GM12873 (cell line): Measurements from ENCODE around the gene EIF4G3.

Experiments used
- CTCF ChIP-seq: IDR thresholded peaks from 2 replicates; pipeline ENCODE4 v1.5.1; 2012; ENCODE audit warnings: low read depth, mild to moderate bottlenecking, moderate library complexity, low read length, control low read depth; ENCODE audit not compliant: insufficient read depth; ENCODE audit errors: missing control alignments

The EIF4G3 gene

DNA sequence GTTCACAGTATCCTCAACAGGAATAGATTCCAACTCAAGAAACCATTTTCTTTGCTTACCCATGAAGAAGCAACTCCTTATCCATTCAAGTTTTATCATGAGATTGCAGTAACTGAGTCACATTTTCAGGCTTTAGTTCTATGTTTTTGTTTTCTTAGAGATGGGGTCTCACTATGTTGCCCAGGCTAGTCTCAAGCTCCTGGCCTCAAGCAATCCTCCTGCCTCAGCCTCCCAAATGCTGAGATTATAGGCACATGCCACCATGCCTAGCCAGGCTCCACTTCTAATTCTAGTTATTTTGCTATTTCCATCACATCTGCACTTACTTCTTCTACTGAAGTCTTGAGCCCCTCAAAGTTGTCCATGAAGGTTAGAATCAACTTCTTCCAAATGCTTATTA lies 246.3 kb downstream of the EIF4G3 start:
- no peak for TF ChIP-seq CTCF

DNA sequence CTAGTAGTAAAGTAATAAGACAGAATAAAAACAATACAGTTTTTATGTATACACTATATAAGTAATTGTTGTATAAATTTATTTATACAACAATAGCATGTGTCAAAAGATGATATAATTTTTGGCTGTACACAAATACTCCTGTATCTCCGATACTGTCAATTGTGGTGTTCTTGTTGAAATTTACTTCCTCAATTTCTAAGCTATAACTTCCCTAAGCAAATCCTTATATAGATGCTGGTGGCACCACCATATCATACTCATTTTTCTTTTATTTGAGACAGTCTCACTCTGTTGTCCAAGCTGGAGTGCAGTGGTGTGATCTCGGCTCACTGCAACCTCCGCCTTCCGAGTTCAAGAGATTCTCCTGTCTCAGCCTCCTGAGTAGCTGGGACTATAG lies 248.6 kb downstream of the EIF4G3 start:
- TF ChIP-seq CTCF, result no peak

DNA sequence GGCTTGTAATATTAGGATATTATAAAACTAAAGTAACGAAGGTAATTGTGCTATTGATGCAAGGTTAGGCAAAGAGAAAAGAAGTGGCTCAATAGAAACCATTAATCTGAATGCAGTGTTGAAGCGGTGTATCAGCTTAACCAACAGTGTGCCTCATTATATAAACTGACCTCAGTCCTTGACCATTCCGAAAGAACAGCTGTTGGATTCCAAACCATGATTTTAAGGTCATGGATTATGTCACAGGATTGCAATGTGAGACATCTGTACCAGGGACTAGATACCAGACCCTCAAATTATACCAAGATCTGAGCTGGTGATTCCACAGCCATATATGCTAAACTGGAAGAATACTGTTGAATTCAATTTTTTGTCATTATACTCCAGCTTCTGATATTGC lies 255.4 kb downstream of the EIF4G3 start:
- no peak for TF ChIP-seq CTCF

- no peak for TF ChIP-seq CTCF
Measured at GRCh38 chr1:20913242-20913641, 263.5 kb downstream of the EIF4G3 start.

DNA sequence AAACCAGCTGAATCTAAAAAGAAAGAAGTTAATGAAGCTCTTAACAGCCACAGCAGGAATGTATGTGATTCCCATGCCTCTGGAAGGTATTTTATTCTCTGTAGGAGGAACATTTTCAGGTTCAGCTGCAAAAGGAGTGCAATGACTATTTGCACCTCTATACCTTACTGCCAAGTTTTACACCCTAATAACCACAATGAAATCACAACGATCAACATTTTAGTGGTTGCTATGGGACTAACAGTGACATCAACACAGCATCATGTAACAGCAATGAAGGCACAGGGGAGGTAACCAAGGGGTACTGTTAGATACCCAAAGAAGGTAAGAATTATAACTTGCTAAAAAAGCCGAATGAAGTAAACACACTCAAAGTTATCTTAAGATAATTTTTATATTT lies 273.3 kb downstream of the EIF4G3 start:
- TF ChIP-seq CTCF, result no peak

DNA sequence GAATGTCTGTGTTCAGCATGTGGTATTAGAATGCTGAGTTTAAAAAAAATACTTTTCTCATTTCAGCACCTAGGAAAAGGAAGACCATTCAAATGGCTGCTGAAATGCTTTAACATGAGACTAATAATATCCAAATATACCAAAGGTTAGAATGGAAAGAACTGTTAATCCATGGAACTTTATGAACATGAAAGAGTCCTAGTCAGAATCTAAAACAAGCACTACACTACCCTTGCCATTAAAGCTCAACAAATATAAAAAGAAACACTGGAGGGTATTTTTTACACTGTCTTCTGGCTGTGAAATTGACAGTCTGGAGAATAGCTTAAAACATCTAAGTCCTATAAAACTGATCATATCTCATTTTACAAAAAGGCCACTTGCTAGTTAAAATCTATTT lies 276.6 kb downstream of the EIF4G3 start:
- no peak for TF ChIP-seq CTCF

DNA sequence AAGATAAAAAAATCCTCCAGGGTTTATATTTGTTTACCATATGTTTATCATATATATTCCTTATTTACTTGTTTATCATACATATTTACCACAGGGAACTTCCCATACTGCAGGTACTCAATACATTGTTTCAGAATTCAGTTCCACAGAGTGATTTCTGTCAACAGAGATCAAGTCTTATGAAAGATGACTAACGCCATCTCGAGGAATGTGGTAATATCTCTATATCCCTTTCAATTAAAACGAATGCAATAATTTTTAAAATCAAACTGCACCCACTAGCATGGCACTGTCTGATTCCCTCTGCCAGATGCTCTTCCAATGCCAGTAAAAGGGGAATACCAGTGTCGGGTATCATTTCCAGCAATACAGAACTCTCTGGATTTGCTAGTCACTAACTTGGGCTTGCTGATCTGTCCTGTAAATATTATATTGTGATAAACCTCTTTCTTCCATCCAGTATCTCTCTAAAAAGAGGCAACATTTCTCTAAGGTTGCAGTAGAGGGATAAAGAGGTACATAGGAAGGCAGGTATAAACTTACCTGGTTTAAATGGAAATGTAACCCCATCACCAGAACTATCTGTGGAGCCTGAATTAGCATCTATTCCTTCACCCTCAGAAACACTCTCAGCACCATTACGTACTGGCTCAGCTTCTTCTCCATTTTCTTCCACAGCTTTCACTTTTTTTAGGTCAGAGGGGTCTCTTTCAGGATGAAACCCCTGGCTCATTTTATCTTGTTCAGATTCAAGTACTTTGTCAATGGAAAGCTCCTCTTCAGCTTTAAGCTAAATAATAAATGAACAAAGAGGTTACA lies 277.3 kb downstream of the EIF4G3 start:
- no peak for TF ChIP-seq CTCF
